Measurements from ENCODE around the gene PDE4B. TPM values are rescaled to one million over a fixed set of nuclear protein-coding genes. Genes with fewer than 3 reads are reported as not detected.

Gene PDE4B
- polyA plus RNA-seq, 1 donor (not counting 4 experiments of a cell fraction or from before 2014, with no cell fraction given): 0.29 TPM

DNA sequence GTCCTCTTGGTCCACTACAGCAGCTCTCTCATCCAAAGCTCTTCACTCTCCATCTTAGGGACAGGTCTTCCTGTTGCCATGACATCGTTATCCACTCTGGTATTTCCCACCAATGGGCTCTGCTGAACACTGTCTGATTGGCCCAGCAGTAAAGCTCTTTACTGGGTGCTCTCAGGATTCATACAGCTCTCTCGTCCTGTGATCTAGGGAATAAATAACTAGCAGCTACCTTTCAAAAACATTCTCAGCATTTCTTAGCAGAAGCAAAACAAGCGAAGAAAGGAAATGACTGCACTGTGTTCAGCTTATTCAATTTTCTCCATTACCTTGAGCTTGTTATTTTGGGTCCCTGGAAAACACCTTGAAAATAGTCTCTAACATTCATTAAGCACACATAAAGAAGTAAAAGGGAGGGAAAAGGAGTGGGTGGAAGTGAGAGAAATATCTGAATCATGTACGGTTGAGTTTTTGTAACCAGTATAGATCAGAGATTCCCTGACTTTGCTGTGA, 577.8 kb downstream of the PDE4B start:
- H3K9me3 ChIP-seq (ENCODE audit: control insufficient read depth, low read depth, low read length): no peaks in the 10 kb centered on the region
- no peaks in the 10 kb centered on the region for H3K27me3 ChIP-seq (ENCODE audit: control insufficient read depth, extremely low read depth, insufficient read depth, low read length)
- dilution Hi-C loops (cut with MboI; ENCODE audit: extremely low pct_ligation_motif_present, low sequenced_read_pairs): no loop called here
- TF ChIP-seq EZH2 (IDR thresholded peaks at IDR 0.05; ENCODE audit: low read length): no peak
- TF ChIP-seq, protein P1, sequence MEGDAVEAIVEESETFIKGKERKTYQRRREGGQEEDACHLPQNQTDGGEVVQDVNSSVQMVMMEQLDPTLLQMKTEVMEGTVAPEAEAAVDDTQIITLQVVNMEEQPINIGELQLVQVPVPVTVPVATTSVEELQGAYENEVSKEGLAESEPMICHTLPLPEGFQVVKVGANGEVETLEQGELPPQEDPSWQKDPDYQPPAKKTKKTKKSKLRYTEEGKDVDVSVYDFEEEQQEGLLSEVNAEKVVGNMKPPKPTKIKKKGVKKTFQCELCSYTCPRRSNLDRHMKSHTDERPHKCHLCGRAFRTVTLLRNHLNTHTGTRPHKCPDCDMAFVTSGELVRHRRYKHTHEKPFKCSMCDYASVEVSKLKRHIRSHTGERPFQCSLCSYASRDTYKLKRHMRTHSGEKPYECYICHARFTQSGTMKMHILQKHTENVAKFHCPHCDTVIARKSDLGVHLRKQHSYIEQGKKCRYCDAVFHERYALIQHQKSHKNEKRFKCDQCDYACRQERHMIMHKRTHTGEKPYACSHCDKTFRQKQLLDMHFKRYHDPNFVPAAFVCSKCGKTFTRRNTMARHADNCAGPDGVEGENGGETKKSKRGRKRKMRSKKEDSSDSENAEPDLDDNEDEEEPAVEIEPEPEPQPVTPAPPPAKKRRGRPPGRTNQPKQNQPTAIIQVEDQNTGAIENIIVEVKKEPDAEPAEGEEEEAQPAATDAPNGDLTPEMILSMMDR (optimal IDR thresholded peaks at IDR 0.05 in 1 of 3, IDR thresholded peaks at IDR 0.05 in 1 of 3, conservative IDR thresholded peaks at IDR 0.05 in 1 of 3; ENCODE audit: extremely low read depth in 1 of 3, insufficient read depth in 2 of 3, low read length in 3 of 3): no peak
- H3K4me2 ChIP-seq (ENCODE audit: control insufficient read depth, extremely low read depth, insufficient read depth, low read depth, low read length): no peak overlapping the region
- H3K36me3 ChIP-seq (ENCODE audit: control insufficient read depth in 2 of 2, extremely low read depth in 1 of 2, insufficient read depth in 2 of 2, low read length in 2 of 2): no peaks in the 10 kb centered on the region
- FAIRE-seq (no peak), DNase-seq (ENCODE audit: low read depth, low spot score) (no peak)
- H3K27ac ChIP-seq (ENCODE audit: control insufficient read depth, insufficient read depth, low read length): no peak overlapping the region
- no peak overlapping the region for H3K4me3 ChIP-seq (ENCODE audit: control insufficient read depth in 2 of 3, extremely low read depth in 1 of 3, insufficient read depth in 2 of 3, low read depth in 1 of 3, low read length in 3 of 3)
- H3K79me2 ChIP-seq (ENCODE audit: control insufficient read depth, insufficient read depth, low read length): no peaks in the 10 kb centered on the region
- no peak overlapping the region for H2AFZ ChIP-seq (ENCODE audit: control insufficient read depth, low read length)
- H3K4me1 ChIP-seq (ENCODE audit: control insufficient read depth, extremely low read depth, insufficient read depth, low read length): no peaks in the 10 kb centered on the region
- H3K9me1 ChIP-seq (ENCODE audit: control insufficient read depth, extremely low read depth, insufficient read depth, low read length): no peaks in the 10 kb centered on the region
- H3K9ac ChIP-seq (ENCODE audit: control insufficient read depth, extremely low read depth, insufficient read depth, low read length): no peak overlapping the region
- H4K20me1 ChIP-seq (ENCODE audit: control insufficient read depth, extremely low read depth, insufficient read depth, low read length): no peaks in the 10 kb centered on the region

DNA sequence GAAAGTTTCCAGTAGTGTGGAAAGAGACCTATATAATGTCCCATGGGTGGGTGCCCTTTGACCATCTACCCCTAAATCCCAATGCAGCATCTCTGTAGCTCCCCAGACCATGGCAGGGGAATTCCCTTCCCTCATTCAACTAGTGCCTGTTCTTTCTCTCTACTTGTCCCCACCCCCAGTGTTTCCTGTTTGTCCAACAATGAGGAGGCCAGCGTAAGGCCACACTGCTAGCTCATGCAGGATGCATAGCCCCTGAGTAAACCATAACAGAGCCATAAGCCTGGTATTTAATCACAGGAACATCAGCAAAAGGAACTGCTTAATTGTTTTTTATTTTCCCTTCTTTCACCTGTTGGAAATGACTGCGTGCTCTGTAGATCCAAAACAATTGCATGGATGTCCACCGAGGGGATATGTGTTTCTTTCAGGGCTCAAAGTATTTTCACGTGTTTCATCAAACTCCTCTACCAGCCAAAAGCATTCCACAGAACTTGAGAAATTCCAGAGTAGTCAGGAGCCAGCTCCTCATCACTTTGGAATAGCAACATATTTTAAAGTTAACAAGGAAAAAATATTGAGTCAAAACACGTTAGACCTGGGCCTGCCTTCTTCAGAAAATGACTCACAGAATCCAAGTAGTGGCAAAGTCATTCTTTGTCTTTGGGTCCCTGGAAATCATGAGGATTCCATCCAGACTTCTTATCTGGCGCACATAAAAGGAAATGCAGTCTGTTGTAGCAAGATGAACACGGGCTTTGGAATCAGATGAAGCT, 578.7 kb downstream of the PDE4B start:
- no peak overlapping the region for H3K9ac ChIP-seq (ENCODE audit: control insufficient read depth, extremely low read depth, insufficient read depth, low read length)
- H3K4me1 ChIP-seq (ENCODE audit: control insufficient read depth, extremely low read depth, insufficient read depth, low read length): no peaks in the 10 kb centered on the region
- no peak overlapping the region for H3K4me3 ChIP-seq (ENCODE audit: control insufficient read depth in 2 of 3, extremely low read depth in 1 of 3, insufficient read depth in 2 of 3, low read depth in 1 of 3, low read length in 3 of 3)
- DNase-seq (ENCODE audit: low read depth, low spot score) (no peak), FAIRE-seq (no peak)
- no peaks in the 10 kb centered on the region for H3K79me2 ChIP-seq (ENCODE audit: control insufficient read depth, insufficient read depth, low read length)
- H3K4me2 ChIP-seq (ENCODE audit: control insufficient read depth, extremely low read depth, insufficient read depth, low read depth, low read length): no peak overlapping the region
- no peaks in the 10 kb centered on the region for H3K9me3 ChIP-seq (ENCODE audit: control insufficient read depth, low read depth, low read length)
- no peaks in the 10 kb centered on the region for H4K20me1 ChIP-seq (ENCODE audit: control insufficient read depth, extremely low read depth, insufficient read depth, low read length)
- no peaks in the 10 kb centered on the region for H3K36me3 ChIP-seq (ENCODE audit: control insufficient read depth in 2 of 2, extremely low read depth in 1 of 2, insufficient read depth in 2 of 2, low read length in 2 of 2)
- H3K27me3 ChIP-seq (ENCODE audit: control insufficient read depth, extremely low read depth, insufficient read depth, low read length): no peaks in the 10 kb centered on the region
- H2AFZ ChIP-seq (ENCODE audit: control insufficient read depth, low read length): no peak overlapping the region
- no peak overlapping the region for H3K27ac ChIP-seq (ENCODE audit: control insufficient read depth, insufficient read depth, low read length)
- no peaks in the 10 kb centered on the region for H3K9me1 ChIP-seq (ENCODE audit: control insufficient read depth, extremely low read depth, insufficient read depth, low read length)
- TF ChIP-seq, protein P1 (optimal IDR thresholded peaks at IDR 0.05 in 1 of 3, IDR thresholded peaks at IDR 0.05 in 1 of 3, conservative IDR thresholded peaks at IDR 0.05 in 1 of 3; ENCODE audit: extremely low read depth in 1 of 3, insufficient read depth in 2 of 3, low read length in 3 of 3): no peak
- dilution Hi-C loops (cut with MboI; ENCODE audit: extremely low pct_ligation_motif_present, low sequenced_read_pairs): no loop called here

All from keratinocyte (primary cell).